GM10266 (cell line): ENCODE results near the gene ANKRD6.
"Not testable (repeated sequence)": the region's sequence is repeated elsewhere in the genome, so short reads cannot be mapped to it uniquely, and the experiment has no call there.

Experiments
- DNase-seq: peaks from one replicate; pipeline ENCODE4 v3.0.0; 2012; ENCODE audit errors: extremely low spot score
- TF ChIP-seq, protein P1 (sequence below): IDR thresholded peaks from 2 replicates; pipeline ENCODE4 v1.5.1; 2012; ENCODE audit warnings: mild to moderate bottlenecking, low read depth; ENCODE audit not compliant: control insufficient read depth, insufficient read depth; ENCODE audit errors: missing control alignments

Gene ANKRD6

DNA sequence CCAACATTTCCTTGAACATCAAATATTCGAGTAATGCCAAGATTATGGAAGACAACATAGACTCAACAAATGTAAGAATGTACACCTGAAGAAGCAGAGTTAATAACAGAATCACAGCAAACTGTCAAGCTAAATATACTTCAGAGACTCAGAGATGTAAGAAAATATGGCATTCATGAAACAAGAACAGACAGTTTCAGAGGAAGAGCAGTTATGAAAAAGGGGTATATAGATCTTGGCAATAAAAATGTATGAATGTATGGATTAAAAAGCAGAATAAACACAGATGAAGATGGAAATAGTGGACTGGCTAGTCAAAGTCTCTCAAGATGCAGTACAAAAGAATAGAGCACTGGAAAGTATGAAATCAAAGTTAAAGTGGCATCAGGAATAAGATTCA is 39.3 kb upstream of the ANKRD6 start:
- TF ChIP-seq, protein P1, sequence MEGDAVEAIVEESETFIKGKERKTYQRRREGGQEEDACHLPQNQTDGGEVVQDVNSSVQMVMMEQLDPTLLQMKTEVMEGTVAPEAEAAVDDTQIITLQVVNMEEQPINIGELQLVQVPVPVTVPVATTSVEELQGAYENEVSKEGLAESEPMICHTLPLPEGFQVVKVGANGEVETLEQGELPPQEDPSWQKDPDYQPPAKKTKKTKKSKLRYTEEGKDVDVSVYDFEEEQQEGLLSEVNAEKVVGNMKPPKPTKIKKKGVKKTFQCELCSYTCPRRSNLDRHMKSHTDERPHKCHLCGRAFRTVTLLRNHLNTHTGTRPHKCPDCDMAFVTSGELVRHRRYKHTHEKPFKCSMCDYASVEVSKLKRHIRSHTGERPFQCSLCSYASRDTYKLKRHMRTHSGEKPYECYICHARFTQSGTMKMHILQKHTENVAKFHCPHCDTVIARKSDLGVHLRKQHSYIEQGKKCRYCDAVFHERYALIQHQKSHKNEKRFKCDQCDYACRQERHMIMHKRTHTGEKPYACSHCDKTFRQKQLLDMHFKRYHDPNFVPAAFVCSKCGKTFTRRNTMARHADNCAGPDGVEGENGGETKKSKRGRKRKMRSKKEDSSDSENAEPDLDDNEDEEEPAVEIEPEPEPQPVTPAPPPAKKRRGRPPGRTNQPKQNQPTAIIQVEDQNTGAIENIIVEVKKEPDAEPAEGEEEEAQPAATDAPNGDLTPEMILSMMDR: no peak
- no peak for DNase-seq

DNA sequence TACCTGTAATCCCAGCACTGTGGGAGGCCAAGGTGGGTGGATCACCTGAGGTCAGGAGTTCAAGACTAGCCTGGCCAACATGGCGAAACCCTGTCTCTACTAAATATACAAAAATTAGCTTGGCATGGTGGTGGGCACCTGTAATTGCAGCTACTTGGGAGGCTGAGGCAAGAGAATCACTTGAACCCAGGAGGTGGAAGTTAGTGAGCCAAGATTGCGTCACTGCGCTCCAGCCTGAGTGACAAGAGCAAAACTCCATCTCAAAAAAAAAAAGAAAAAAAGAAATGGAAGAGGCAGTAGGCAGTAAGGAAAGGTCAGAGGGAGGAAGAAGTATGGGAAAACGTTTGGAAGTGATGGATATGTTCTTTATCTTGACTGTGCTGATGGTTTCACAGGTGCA is 35.1 kb upstream of the ANKRD6 start:
- DNase-seq: not testable (repeated sequence)

DNA sequence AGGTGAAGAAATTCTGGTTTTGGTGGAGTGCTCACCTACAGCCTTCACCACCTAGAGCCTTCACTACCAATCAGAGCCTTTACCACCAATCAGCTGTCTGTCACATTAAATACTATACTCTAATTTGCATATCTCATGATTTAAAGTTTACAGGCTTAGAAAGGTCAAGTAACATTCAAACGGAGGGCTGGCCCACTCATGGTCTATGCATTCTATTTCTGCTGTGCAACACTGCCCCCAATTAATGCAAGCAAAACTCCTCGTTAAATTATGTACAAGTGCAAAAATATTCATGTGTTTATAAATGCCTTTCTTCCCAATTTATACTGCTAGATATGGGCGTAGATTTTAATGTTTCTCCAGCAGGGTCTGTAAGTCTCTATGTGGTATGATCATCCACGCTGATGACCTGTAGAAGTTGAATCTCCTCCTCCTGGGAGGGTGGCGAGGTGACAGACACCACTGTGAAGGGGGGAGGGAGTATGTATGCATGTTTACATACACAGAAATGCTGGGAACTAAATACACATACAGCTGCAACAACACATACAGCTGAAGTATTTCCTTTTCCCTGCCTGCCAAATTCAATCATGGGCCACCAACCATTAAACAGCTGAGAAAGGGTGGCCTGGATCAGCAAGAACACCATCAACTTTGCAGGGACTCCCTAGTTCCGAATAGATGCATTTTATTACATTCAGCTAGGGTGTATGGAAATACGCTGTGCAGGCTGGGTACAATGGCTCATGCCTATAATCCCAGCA is 34.0 kb upstream of the ANKRD6 start:
- TF ChIP-seq, protein P1: no peak
- DNase-seq: no peak

DNA sequence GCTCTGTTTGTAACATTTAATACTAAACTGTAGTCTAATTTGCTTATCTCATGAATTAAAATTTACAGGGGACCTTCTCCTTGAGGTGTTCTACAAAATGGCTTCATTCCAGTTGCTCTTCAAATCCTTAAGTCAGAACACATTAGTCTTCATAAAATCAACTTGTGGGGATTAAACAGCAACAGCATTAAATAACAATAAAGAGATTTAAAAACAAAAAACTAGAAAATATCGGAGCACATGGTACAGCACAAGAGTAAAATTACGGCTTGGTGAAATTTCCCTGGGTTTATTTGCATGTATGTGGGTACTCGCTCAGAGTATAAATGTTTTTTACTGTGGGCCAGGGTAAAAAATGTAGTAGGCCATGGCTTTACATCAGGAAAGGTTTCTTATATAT is 32.9 kb upstream of the ANKRD6 start:
- DNase-seq: no peak
- TF ChIP-seq, protein P1: no peak

DNA sequence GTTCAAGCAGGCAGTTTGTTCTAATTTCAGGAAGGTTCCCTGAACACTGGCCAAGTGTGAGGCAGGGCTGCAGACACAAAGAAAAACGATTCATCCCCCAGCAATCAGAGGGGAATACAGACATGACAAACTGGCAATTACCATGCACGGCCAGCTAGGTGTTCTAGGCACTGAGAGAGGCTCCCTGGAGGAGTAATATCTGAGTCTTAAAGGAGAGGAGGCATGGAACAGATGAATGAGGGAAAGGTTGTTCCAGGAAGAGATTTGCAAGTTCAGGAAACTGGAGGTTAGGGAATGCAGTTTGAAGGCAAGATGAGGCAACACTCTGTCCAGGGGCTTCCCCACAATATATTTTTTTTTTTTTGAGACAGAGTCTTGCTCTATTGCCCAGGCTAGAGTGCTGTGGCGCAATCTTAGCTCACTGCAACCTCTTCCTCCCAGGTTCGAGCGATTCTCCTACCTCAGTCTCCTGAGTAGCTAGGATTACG is 32.0 kb upstream of the ANKRD6 start:
- DNase-seq: no peak

DNA sequence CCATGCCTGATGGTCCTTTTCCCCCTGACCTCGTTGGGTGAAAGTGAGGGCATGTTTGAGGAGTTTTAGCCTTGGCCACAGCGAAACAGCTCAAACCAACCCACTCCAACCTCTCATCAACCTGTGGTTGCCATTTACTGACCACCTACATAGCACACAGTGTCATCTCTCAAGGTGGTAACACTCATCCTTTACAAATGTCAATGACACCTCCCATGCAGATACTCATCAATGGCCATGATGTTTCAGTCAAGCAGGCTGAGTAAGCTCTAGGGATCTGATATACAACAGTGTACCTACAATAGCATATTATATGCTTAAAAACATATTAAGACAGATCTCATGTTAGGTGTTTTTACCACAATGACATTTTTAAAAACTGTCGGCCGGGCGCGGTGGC is 30.2 kb upstream of the ANKRD6 start:
- DNase-seq: no peak

More for the DNA sequence above, 32.0 kb upstream of the ANKRD6 start:
- TF ChIP-seq, protein P1: no peak

DNA sequence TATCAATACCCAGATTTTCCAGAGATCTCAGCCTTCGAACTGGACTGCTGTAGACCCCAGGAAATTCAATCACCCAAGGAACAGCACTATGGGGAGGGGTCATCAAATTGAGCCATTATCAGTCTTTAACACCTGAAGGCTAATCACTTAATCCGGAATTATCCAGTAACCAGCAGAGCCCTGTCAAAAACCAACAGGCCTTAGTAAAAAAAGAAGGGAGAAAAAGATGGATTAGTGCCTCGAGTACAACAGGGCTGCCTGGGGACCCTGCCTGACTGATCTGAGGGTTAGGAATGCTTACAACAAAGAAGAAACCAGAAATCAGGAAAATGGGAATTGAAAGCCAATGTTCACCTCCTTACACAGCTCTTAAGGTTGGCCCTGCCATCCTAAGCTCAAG is 28.4 kb upstream of the ANKRD6 start:
- DNase-seq: no peak
- TF ChIP-seq, protein P1: no peak

More for the DNA sequence above, 30.2 kb upstream of the ANKRD6 start:
- TF ChIP-seq, protein P1: no peak
